A673 (cell line): Measurements from ENCODE around the gene SYT8. TPM values are rescaled to one million over a fixed set of nuclear protein-coding genes. Genes with fewer than 3 reads are reported as not detected.
A peak's percentile ranks its signal among the peaks of the same experiment; 100 is the strongest.

ENCODE experiments used
- BruUV-seq: library from RNA; stranded (reverse); fragments of 400-500 nt; replicated peaks from 2 replicates; lab custom pipeline; 2021; lab: Mats Ljungman, UMichigan
- CTCF ChIA-PET: fragments of 300-600 bp; sonication (Branson Sonifier 250); formaldehyde crosslinking; loops from one replicate; lab custom pipeline; 2022; ENCODE audit warnings: antibody characterized with exemption; lab: Charles Lee
- POLR2A ChIA-PET: fragments of 300-600 bp; sonication (Branson Sonifier 250); formaldehyde crosslinking; loops from one replicate; lab custom pipeline; 2022; ENCODE audit warnings: antibody characterized with exemption; ENCODE audit not compliant: low non-redundant PET; lab: Charles Lee
- DNase-seq: peaks from one replicate; pipeline ENCODE4 v3.0.0-alpha.2; 2015; ENCODE audit warnings: low spot score
- H3K27ac ChIP-seq: fragments of 200-600 bp; sonication (generic); 2 replicates; pipeline ENCODE4 v1.5.1; 2016; ENCODE audit warnings: mixed run types, low read depth, mild to moderate bottlenecking, mixed read lengths, antibody characterized with exemption, low read length; ENCODE audit not compliant: poor library complexity, severe bottlenecking
- H3K27me3 ChIP-seq: fragments of 200-600 bp; sonication (generic); replicated peaks from 2 replicates; pipeline ENCODE4 v1.6.1; 2017; ENCODE audit warnings: mixed run types, low read depth, mild to moderate bottlenecking, mixed read lengths, antibody characterized with exemption, low read length; ENCODE audit not compliant: insufficient read depth, poor library complexity
- H3K36me3 ChIP-seq: fragments of 200-600 bp; sonication (generic); 2 replicates; pipeline ENCODE4 v1.6.1; 2016; ENCODE audit warnings: mixed run types, mild to moderate bottlenecking, mixed read lengths, antibody characterized with exemption, low read length; ENCODE audit not compliant: insufficient read depth, poor library complexity, severe bottlenecking
- H3K4me1 ChIP-seq: fragments of 200-600 bp; sonication (generic); 2 replicates; pipeline ENCODE4 v1.6.1; 2017; ENCODE audit warnings: mixed run types, mild to moderate bottlenecking, mixed read lengths, antibody characterized with exemption, low read length; ENCODE audit not compliant: insufficient read depth, poor library complexity, severe bottlenecking
- H3K4me3 ChIP-seq: fragments of 200-600 bp; sonication (generic); 2 replicates; pipeline ENCODE4 v1.5.1; 2016; ENCODE audit warnings: low read depth, mixed run types, mild to moderate bottlenecking, mixed read lengths, low read length; ENCODE audit not compliant: poor library complexity, severe bottlenecking
- H3K9me3 ChIP-seq: fragments of 200-600 bp; sonication (generic); 2 replicates; pipeline ENCODE4 v1.6.1; 2016; ENCODE audit warnings: mixed run types, low read depth, mild to moderate bottlenecking, mixed read lengths, antibody characterized with exemption, low read length; ENCODE audit not compliant: poor library complexity, severe bottlenecking
- CTCF ChIP-seq: fragments of 300-800, 200-600 bp; sonication (generic); conservative IDR thresholded peaks from 2 replicates; pipeline ENCODE4 v1.5.1; 2017; ENCODE audit warnings: low read depth, mild to moderate bottlenecking, antibody characterized with exemption, low read length, moderate library complexity, mixed read lengths
- EZH2 ChIP-seq: fragments of 200-600 bp; sonication (generic); IDR thresholded peaks from 2 replicates; pipeline ENCODE4 v1.6.1; 2017; ENCODE audit warnings: borderline replicate concordance, low read depth, mild to moderate bottlenecking, mixed read lengths, antibody characterized with exemption, low read length; ENCODE audit not compliant: poor library complexity, severe bottlenecking
- intact Hi-C: fragments of 100-400 bp; cut with micrococcal nuclease; formaldehyde crosslinking; loops from one replicate; pipeline ENCODE4 v1.10.0; 2022; ENCODE audit not compliant: unreplicated experiment
- total RNA-seq: library from RNA; stranded (reverse); gene quantifications from 2 replicates; pipeline ENCODE4 v1.2.3, GENCODE V29; 2021

SYT8 gene
- total RNA-seq, 1 experiment from 2014 or later: not detected

GRCh38 chr11:1860108-1860507 is 25.3 kb downstream of the SYT8 start:
- intact Hi-C loops: no loop called here
- ChIA-PET POLR2A (no interaction called here), CTCF (no interaction called here)
- no peak for DNase-seq
- BruUV-seq: no TSS peak
- no peak overlapping the region for H3K27ac ChIP-seq
- TF ChIP-seq EZH2 (no peak), CTCF (no peak)
- H3K9me3 ChIP-seq: no peaks in the 10 kb centered on the region
- no peak overlapping the region for H3K4me3 ChIP-seq
- peaks cover 35% of the 10 kb centered on the region for H3K27me3 ChIP-seq
- H3K36me3 ChIP-seq: no peaks in the 10 kb centered on the region
- no peaks in the 10 kb centered on the region for H3K4me1 ChIP-seq

- ChIA-PET CTCF (no interaction called here), POLR2A (no interaction called here)
- Histone ChIP-seq H3K9me3 (no peaks in the 10 kb centered on the region), H3K36me3 (no peaks in the 10 kb centered on the region), H3K27ac (no peak overlapping the region), H3K4me1 (no peaks in the 10 kb centered on the region), H3K27me3 (peaks cover 41% of the 10 kb centered on the region), H3K4me3 (no peak overlapping the region)
- BruUV-seq: no TSS peak
- DNase-seq: no peak
- TF ChIP-seq CTCF (no peak), EZH2 (no peak)
- intact Hi-C loops: no loop called here
Observed at GRCh38 chr11:1861435-1862411, 26.9 kb downstream of the SYT8 start.

- H3K27me3 ChIP-seq: peaks cover 42% of the 10 kb centered on the region
- TF ChIP-seq EZH2: peak; percentile 58
- TF ChIP-seq CTCF: no peak
- POLR2A ChIA-PET: no interaction called here
- H3K4me3 ChIP-seq: no peak overlapping the region
- no peaks in the 10 kb centered on the region for H3K4me1 ChIP-seq
- DNase-seq: no peak
- H3K9me3 ChIP-seq: no peaks in the 10 kb centered on the region
- H3K36me3 ChIP-seq: no peaks in the 10 kb centered on the region
- CTCF ChIA-PET: no interaction called here
- H3K27ac ChIP-seq: no peak overlapping the region
- intact Hi-C loops: no loop called here
- no TSS peak for BruUV-seq
Observed at GRCh38 chr11:1862588-1863351, 28.0 kb downstream of the SYT8 start.
